SU-DHL-6 (cell line): ENCODE results near the gene RBM43.

Source experiments
- EZH2phosphoT487 ChIP-seq: fragments of 200-600 bp; sonication (generic), shearing (Covaris generic); conservative IDR thresholded peaks from 2 replicates; pipeline ENCODE4 v1.6.1; 2018; ENCODE audit warnings: mild to moderate bottlenecking, antibody characterized with exemption, low read length, moderate library complexity, mixed read lengths
- TF ChIP-seq, protein P1 (sequence below): fragments of 200-600 bp; sonication (generic); IDR thresholded peaks from one replicate; pipeline ENCODE4 v1.5.1; 2017; ENCODE audit warnings: antibody characterized with exemption, mild to moderate bottlenecking, low read length, moderate library complexity; ENCODE audit not compliant: insufficient read depth, poor library complexity, severe bottlenecking

DNA sequence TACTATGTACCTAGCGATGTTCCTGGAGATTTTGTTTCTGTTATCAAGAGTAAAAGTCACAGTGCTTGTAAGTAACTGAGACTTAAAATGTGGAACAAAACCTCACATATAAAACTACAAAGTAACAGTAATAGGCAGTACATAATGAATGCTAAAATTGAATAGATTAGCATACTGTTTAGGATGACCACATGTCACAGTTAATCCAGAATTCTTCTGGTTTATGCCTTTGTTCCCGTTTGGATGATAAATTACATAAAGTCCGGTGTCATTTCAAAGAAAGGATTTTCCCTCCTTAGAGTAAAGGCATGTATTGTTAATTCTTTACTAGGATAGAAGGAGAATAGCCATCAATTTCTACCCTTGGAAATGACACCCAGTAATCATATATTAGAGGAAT, 56.1 kb downstream of the RBM43 start:
- TF ChIP-seq, protein P1, sequence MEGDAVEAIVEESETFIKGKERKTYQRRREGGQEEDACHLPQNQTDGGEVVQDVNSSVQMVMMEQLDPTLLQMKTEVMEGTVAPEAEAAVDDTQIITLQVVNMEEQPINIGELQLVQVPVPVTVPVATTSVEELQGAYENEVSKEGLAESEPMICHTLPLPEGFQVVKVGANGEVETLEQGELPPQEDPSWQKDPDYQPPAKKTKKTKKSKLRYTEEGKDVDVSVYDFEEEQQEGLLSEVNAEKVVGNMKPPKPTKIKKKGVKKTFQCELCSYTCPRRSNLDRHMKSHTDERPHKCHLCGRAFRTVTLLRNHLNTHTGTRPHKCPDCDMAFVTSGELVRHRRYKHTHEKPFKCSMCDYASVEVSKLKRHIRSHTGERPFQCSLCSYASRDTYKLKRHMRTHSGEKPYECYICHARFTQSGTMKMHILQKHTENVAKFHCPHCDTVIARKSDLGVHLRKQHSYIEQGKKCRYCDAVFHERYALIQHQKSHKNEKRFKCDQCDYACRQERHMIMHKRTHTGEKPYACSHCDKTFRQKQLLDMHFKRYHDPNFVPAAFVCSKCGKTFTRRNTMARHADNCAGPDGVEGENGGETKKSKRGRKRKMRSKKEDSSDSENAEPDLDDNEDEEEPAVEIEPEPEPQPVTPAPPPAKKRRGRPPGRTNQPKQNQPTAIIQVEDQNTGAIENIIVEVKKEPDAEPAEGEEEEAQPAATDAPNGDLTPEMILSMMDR = no peak
- no peak for TF ChIP-seq EZH2phosphoT487
